Vagina (tissue), 2 donors: ENCODE measurements around the gene ABCA2. TPM values are rescaled to one million over a fixed set of nuclear protein-coding genes. Genes with fewer than 3 reads are reported as not detected.
"Not testable (repeated sequence)": the region's sequence is repeated elsewhere in the genome, so short reads cannot be mapped to it uniquely, and the experiment has no call there.

Experiments
- DNase-seq, 2 donors: peaks; one replicate each; pipeline ENCODE4 v3.0.0-alpha.2; 2017; ENCODE audit errors: extremely low spot score in 2 of 2
- H3K27ac ChIP-seq: fragments of 200-600 bp; sonication (generic); one replicate; pipeline ENCODE4 v1.5.1; 2019
- H3K27me3 ChIP-seq: fragments of 200-600 bp; sonication (generic); one replicate; pipeline ENCODE4 v1.5.1; 2019
- H3K36me3 ChIP-seq, 2 donors: fragments of 200-600 bp; sonication (generic); one replicate each; pipeline ENCODE4 v1.5.1; 2017 to 2019
- H3K4me1 ChIP-seq: fragments of 200-600 bp; sonication (generic); one replicate; pipeline ENCODE4 v1.5.1; 2019
- H3K4me3 ChIP-seq, 2 donors: fragments of 200-600 bp; sonication (generic); 1 replicate in 1 of 2; 2 replicates in 1 of 2; pipeline ENCODE4 v1.5.1; 2016 to 2019
- H3K9me3 ChIP-seq: fragments of 200-600 bp; sonication (generic); one replicate; pipeline ENCODE4 v1.5.1; 2019
- POLR2A ChIP-seq, 2 donors: fragments of 450-650 bp; IDR thresholded peaks; one replicate each; pipeline ENCODE4 v1.6.1; 2017; ENCODE audit warnings: antibody characterized with exemption in 2 of 2, mild to moderate bottlenecking in 2 of 2, moderate library complexity in 2 of 2
- POLR2AphosphoS5 ChIP-seq, 2 donors: sonication (generic); formaldehyde crosslinking; IDR thresholded peaks; one replicate each; pipeline ENCODE4 v1.9.0; 2017; ENCODE audit warnings: antibody characterized with exemption in 2 of 2, mild to moderate bottlenecking in 2 of 2, low read depth in 1 of 2; ENCODE audit not compliant: insufficient read depth in 1 of 2
- intact Hi-C: fragments of 100-400 bp; cut with DNase I; formaldehyde crosslinking; loops from one replicate; pipeline ENCODE4 v1.15.1; 2023
- total RNA-seq: library from RNA; depleted of rRNA; stranded (reverse); fragments of >200 nt; gene quantifications from one replicate; pipeline ENCODE4 v1.2.3, GENCODE V29; 2016
- TF ChIP-seq, protein P1 (sequence below), 3 experiments: fragments of 450-650 bp in 2 of 3; fragments of 200-600 bp in 1 of 3; sonication (generic) in 1 of 3; IDR thresholded peaks; one replicate each; pipeline ENCODE4 v1.5.1; 2017 to 2019; ENCODE audit warnings: antibody characterized with exemption in 3 of 3, mild to moderate bottlenecking in 2 of 3, moderate library complexity in 2 of 3

Gene ABCA2
- total RNA-seq, 1 donor from 2014 or later: 44.0 TPM

DNA sequence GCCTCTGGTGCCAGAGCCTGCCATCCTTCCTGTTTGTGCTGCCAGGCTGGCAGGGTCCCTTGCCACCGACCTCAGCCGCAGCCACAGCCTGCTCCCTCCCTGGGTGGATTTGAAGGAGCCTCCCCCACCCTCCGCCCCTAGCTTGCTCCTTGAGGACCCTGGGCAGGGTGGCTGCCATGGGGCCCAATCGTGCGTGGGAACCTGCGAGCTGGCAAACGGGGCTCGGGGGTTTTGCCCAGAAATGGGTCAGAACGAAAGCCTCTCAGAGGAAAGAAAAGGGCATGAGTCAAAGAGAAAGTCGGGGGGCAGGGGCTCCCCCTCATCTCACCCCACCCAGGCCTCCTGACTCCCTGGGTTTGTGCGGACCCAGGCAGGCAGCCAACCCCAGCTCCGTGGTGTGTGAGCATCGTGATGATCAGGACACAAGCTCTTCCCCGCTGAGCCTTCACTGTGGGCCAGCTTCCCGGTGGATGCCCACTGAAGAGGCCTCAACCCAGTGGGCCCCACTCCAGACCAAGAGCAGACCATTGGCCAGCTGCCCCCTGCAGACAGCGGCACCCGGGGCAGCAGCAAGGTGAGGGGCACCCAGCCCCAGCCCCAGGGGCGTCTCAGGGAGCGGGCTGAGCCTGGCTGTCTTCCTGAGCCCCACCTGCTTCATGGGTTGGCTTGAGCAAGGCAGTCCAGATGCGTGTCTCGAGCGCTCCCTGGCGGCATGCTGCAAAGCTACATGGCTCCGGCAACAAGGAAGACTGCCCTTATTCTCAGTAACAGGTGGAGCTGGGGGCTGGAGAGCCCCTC is 6.9 kb upstream of the ABCA2 start:
- no peaks in the 10 kb centered on the region for H3K27me3 ChIP-seq
- peaks cover 0 to 7% of the 10 kb centered on the region in 2 donors for H3K36me3 ChIP-seq
- intact Hi-C loops: no loop called here
- peaks cover 15% of the 10 kb centered on the region for H3K4me1 ChIP-seq
- no peak for DNase-seq
- H3K9me3 ChIP-seq: no peaks in the 10 kb centered on the region
- H3K4me3 ChIP-seq: no peak overlapping the region
- H3K27ac ChIP-seq: no peak overlapping the region
- no peak for TF ChIP-seq POLR2A (IDR thresholded peaks at IDR 0.05)
- TF ChIP-seq, protein P1, sequence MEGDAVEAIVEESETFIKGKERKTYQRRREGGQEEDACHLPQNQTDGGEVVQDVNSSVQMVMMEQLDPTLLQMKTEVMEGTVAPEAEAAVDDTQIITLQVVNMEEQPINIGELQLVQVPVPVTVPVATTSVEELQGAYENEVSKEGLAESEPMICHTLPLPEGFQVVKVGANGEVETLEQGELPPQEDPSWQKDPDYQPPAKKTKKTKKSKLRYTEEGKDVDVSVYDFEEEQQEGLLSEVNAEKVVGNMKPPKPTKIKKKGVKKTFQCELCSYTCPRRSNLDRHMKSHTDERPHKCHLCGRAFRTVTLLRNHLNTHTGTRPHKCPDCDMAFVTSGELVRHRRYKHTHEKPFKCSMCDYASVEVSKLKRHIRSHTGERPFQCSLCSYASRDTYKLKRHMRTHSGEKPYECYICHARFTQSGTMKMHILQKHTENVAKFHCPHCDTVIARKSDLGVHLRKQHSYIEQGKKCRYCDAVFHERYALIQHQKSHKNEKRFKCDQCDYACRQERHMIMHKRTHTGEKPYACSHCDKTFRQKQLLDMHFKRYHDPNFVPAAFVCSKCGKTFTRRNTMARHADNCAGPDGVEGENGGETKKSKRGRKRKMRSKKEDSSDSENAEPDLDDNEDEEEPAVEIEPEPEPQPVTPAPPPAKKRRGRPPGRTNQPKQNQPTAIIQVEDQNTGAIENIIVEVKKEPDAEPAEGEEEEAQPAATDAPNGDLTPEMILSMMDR (IDR thresholded peaks at IDR 0.05): peak; percentile 75 to 86 (median 76)

DNA sequence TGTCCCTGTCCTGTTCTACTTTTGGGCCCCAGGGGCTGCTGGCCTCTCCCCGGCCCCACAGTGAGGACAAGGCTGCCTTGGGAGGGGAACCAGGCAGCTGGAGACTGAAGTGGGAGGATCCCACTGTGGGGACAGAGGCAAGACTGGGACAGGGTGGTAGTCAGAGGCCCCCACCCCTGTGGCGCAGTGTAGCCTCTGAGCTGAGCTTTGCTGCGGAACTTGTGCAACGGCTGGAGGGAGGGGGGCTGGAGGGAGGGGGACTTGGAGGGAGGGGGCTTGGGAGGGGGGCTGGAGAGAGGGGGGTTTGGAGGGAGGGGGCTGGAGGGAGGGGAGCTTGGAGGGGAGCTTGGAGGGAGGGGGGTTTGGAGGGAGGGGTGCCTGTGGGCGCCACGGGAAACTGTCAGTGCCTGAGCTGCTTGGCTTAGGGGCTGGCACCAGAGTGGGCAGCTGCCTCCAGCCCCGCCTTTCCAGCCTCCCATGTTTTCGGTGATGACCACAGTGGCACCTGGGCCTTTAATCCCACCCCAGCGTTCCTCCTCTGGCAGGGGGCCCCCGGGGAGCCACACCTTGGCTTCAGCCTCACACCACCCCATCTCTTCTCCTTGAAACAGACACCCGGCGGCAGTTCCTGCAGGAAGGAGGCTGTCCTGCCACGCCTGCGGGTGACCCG is 6.1 kb upstream of the ABCA2 start:
- no peak for TF ChIP-seq POLR2A (IDR thresholded peaks at IDR 0.05)
- TF ChIP-seq, protein P1 (IDR thresholded peaks at IDR 0.05): no peak
- TF ChIP-seq POLR2AphosphoS5 (IDR thresholded peaks at IDR 0.05; ENCODE audit: insufficient read depth in 1 of 2, low read depth in 1 of 2): no peak
- H3K4me1 ChIP-seq: peaks cover 19% of the 10 kb centered on the region
- peak overlapping the region in 1 of 2 donors; percentile 16 for H3K4me3 ChIP-seq
- H3K9me3 ChIP-seq: no peaks in the 10 kb centered on the region
- no peaks in the 10 kb centered on the region for H3K36me3 ChIP-seq
- intact Hi-C loops: no loop called here
- no peak overlapping the region for H3K27ac ChIP-seq
- DNase-seq: no peak
- no peaks in the 10 kb centered on the region for H3K27me3 ChIP-seq

DNA sequence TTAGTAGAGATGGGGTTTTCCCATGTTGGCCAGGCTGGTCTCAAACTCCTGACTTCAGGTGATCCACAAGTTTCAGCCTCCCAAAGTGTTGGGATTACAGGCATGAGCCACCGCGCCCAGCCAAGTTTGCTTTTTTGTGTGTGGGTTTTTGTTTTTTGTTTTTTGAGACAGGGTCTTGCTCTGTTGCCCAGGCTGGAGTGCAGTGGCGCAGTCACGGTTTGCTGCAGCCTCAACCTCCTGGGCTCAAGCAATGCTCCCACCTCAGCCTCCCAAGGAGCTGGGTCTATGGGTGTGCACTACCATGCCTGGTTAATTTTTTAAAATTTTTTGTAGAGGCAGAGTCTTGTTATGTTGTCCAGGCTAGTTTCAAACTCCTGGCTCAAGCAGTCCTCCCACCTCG is 5.4 kb upstream of the ABCA2 start:
- DNase-seq, intact Hi-C loops, H3K36me3 ChIP-seq, H3K27ac ChIP-seq, H3K27me3 ChIP-seq, H3K9me3 ChIP-seq: not testable (repeated sequence)
- Histone ChIP-seq H3K4me1 (peaks cover 26% of the 10 kb centered on the region), H3K4me3 (peak overlapping the region in 1 of 2 donors; percentile 16)

DNA sequence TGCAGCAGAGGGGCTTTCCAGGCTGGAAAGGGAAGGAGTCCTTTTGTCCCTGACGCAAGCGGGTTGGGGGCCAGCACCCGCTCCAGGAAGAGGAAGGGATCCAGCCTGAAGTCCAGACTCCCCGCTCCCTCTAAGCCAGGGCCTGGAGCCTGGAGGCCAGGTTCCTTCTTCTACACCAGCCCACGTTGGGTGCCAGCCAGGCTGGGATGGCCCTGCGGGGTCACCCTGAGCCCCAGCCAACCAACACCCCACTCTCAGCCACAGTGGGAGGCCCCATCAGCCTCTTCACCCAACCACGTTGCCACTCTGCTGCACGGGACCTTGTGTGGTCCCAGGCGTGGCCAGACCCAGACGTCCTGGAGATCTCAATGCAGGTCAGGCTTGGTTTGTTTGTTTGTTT is 4.8 kb upstream of the ABCA2 start:
- Histone ChIP-seq H3K4me3 (no peak overlapping the region), H3K9me3 (no peaks in the 10 kb centered on the region), H3K27ac (no peak overlapping the region), H3K27me3 (no peaks in the 10 kb centered on the region), H3K4me1 (peaks cover 29% of the 10 kb centered on the region), H3K36me3 (no peaks in the 10 kb centered on the region)
- TF ChIP-seq, protein P1 (IDR thresholded peaks at IDR 0.05): no peak
- TF ChIP-seq POLR2A (IDR thresholded peaks at IDR 0.05) (no peak), POLR2AphosphoS5 (IDR thresholded peaks at IDR 0.05; ENCODE audit: insufficient read depth in 1 of 2, low read depth in 1 of 2) (no peak)
- no peak for DNase-seq
- intact Hi-C loops: no loop called here

DNA sequence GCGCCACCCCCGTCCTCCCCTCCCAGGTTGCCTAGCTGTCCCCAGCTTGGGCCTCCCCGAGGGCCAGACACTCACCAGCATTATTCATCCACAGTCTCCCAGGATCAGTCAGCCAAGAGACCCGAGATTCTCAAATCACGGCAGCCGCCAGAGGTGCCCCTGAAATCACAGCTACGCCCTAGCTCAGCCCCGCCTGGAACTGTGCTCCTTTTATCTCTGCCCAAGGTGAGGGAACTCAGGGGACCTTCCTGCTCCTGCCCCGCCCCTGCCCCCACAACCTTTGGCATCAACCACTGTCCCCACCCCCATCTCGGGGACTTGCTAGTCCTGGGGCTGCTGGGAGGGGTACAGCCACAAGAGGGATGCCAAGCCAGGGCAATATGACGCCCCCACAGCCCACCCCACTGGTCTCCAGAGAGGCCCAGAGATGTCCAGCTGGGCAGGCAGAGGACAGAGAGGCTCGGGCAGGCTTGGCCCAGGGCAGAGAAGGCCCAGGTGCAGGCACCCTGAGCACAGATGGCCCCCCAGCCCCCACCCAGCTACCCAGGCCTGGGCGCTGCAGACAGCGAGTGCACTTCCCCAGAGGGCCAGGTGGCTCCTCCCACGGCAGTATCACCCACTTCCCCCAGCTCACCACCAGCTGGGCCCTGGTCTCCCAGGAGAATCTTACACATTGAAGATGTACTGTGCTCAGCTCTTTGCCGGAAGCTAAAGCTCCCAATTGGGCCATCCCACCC is 4.0 kb upstream of the ABCA2 start, which contains the start of gene FUT7:
Gene FUT7 (minus strand): TSS at position 185 of the 737 bp plus-strand sequence. CDS start 97 bp downstream, at position 88.
- no peak for DNase-seq
- Histone ChIP-seq H3K4me1 (peaks cover 35% of the 10 kb centered on the region), H3K27me3 (no peaks in the 10 kb centered on the region), H3K36me3 (no peaks in the 10 kb centered on the region), H3K9me3 (no peaks in the 10 kb centered on the region), H3K27ac (no peak within 1 kb of the TSS), H3K4me3 (no peak within 1 kb of the TSS)
- intact Hi-C loops: no loop called here
- TF ChIP-seq, protein P1 (IDR thresholded peaks at IDR 0.05): no peak
- no peak for TF ChIP-seq POLR2A (IDR thresholded peaks at IDR 0.05)
